GM21515 (cell line): ENCODE data around the gene MACROD1.

Experiments
- ATAC-seq: cut with Tn5 transposase; IDR thresholded peaks from one replicate; pipeline ENCODE4 v1.9.1; 2021; ENCODE audit not compliant: unreplicated experiment

The MACROD1 gene

DNA sequence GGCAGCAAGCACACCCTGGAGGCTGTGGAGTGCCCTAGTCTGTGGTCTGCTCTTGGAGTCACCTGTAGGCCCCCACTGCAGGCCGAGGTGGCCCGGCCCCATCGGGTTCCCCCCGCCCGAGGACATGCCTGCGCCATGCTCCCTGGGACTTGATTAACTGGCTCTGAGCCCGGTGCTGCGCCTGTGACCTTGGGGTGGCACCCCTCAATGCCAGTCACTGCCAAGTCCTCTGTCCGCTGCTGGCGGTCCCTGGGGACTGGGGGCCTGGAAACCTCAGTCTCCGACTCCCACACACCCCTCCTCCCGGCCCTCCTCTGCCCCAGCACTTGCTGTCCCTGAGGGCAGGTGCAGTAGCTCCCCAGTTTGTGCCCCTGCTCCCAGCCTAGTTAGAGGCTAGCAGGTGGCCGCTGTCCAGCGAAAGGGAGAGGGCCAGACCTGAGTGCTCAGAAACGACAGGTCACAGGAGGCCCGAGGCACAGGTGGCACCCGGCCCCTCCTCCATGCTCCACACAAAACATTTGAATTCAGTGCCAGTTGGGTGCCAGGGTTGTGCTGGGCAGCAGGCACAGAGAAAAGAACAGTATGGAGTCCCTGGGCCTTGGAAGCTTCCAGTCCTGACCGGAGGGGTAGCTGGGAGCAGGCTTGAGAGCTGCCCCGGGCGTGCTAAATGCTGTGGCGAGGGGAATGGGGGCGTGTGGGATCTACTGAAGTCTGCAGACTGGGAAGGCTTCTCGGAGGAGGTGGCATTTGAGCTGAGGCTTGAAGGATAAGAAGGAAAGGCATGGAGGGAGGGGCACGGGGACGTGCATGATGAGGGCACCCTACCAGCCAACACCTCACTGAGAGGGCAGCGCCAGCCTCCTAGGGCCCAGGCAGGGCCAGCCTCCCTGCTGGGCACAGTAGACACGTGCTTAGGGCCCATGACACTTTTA, 146.5 kb downstream of the MACROD1 start:
- no peak for ATAC-seq

GRCh38 chr11:64018310-64018709, 147.6 kb downstream of the MACROD1 start:
- ATAC-seq = no peak

GRCh38 chr11:64017945-64018224, 148.0 kb downstream of the MACROD1 start:
- ATAC-seq = no peak

- no peak for ATAC-seq
These were observed 149.7 kb downstream of the MACROD1 start for GRCh38 chr11:64015935-64016845.

- ATAC-seq = no peak
These were observed 150.4 kb downstream of the MACROD1 start for GRCh38 chr11:64015510-64015909.

GRCh38 chr11:64014356-64014755, 151.6 kb downstream of the MACROD1 start:
- ATAC-seq = no peak

DNA sequence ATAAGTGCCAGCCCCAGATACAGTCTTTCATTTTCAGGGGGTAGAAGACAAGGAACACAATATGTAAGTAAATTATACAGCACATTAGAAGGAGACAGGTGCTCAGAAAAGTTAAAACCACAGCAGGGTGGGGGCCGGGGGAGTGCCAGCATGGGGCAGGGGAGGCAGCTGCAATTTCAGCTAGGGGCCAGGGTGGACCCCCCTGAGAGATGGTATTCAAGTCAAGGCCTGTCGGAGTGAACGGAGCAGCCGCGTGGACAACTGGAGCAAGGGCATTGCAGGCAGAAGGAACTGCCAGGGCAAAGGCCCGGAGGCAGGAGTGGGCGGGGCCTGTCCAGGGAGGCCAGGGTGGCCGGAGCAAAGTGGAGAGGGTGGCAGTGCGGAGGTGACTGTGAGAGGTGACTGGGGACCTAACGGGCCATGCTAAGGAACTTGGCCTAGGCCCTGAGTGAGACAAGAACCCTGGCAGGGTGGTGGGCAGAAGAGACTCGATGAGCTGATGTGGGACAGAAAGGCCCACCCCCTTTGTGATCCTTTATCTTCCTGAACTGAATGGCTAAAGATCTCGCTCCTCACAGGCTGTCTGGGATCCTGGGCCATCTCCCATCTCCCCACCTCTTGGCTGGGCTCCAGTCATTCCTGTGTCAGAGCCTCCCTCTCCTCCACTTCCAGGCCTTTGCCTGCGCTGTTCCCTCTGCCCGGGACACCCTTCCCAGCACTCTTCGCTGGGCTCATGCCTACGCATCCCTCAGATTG, 152.6 kb downstream of the MACROD1 start:
- ATAC-seq = no peak

GRCh38 chr11:64011371-64011770, 154.5 kb downstream of the MACROD1 start:
- ATAC-seq = no peak

DNA sequence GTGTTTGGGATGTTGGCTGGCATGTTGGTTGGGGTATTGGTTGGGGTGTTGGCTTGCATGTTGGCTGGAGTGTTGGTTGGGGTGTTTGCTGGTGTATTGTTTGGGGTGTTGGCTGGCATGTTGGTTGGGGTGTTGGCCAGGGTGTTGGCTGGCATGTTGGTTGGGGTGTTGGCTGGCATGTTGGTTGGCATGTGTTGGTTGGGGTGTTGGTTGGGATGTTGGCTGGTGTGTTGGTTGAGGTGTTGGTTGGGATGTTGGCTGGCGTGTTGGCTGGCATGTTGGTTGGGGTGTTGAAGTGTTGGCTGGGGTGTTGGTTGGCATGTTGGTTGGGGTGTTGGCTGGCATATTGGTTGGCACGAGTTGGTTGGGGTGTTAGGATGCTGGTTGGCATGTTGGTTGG, 155.1 kb downstream of the MACROD1 start:
- ATAC-seq = no peak

DNA sequence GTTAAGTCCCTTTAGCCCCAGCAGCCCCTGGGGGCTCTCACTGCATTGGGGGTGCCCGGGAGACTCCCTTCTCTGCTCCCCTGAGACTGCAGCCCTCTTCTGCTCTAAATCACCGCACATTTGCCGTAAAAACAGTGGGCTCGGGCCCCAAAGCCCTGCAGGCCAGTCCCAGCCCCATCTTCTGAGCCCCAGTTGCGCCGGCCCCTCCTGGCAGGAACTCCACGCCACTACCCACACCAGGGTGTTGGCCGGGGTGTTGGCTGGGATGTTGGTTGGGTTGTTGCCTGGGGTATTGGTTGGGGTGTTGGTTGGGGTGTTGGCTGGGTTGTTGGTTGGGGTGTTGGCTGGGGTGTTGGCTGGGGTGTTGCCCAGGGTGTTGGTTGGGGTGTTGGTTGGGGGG, 156.2 kb downstream of the MACROD1 start:
- ATAC-seq = no peak

DNA sequence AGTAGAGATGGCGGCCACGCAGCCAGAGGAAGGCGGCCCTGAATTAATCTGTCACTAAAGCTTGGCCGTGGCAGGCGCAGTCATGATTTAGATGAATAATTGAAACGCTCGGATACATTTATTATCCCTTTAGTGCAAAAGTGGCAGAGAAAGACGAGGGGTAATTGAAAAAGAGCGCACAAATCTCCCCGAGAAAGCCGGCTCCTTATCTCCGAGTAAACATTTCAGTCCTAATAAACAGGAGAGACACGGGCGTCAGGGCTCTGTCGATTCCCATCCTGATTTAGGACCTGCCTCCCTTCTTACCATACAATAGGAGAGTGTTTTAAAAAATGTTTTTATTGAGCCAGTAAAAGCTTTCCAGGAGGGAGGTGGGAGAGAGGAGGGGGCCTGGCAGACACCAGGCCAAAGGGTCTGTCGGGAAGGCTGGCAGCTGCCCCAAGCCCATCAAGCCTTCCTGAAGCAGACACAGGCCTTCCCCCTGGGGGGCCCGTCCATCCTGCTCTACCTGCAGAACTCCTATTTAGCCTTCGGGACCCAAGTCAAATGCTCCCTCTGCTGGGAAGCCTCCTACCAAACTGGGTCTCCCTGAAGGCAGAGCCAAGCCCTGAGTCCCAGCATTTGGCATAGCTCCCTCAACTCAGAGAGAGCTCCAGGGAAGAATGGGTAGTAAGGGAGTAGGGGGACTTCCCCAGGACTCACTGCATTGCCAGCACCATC, 156.8 kb downstream of the MACROD1 start:
- ATAC-seq = no peak

GRCh38 chr11:64008283-64008913, 157.5 kb downstream of the MACROD1 start:
- no peak for ATAC-seq

DNA sequence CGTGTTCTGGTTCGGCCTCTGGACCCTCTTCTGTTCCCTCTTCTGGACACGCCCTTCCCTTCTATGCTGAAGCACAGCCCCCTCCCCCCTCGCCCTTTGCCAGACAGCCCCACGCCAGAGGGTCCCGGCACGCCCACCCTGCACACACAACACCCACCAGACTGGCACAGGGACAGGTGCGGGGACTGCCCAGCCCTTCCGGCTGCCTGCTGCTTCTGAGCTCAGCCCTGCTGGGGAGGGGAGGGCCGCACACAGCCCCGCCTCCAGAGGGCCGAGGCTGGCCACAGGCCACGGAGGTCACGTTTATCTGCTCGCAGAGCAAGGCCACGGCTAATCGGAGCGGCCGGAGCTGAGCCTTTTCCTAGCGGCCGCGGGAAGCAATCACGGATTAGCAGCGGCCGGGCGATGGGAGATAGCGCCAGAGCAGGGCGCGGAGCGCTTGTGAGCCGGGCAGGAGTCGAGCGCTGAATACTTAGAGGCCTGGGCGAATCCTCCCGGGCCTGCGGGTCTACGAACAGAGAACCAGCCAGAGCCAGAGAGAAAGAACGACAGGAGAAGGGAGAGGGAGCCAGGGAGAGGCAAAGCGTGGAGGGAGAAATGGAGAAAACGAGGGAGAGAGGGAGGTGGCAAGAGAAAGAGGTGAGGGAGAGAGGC, 158.2 kb downstream of the MACROD1 start:
- no peak for ATAC-seq

GRCh38 chr11:64007160-64007628, 158.7 kb downstream of the MACROD1 start:
- no peak for ATAC-seq

- no peak for ATAC-seq
These were observed 159.5 kb downstream of the MACROD1 start for GRCh38 chr11:64006398-64006797.

- no peak for ATAC-seq
These were observed 160.2 kb downstream of the MACROD1 start for GRCh38 chr11:64005691-64006090.

DNA sequence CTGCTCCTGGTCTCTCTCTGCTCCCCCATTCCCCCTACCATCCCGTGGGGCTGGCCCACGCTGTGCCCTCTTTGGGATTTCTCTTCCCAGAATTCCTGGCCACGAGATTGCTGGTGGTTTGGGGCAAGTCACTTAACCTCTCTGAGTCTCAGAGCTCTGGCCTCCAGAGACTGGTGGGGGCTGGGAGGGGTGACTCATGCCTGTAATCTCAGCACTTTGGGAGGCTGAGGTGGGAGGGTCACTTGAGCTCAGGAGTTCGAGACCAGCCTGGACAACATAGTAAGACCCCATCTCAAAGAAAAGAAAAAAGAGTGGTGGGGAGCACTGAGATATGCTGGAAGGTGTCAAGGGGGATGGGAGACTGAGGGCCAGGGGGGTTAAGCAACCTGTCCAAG, 161.3 kb downstream of the MACROD1 start:
- no peak for ATAC-seq

DNA sequence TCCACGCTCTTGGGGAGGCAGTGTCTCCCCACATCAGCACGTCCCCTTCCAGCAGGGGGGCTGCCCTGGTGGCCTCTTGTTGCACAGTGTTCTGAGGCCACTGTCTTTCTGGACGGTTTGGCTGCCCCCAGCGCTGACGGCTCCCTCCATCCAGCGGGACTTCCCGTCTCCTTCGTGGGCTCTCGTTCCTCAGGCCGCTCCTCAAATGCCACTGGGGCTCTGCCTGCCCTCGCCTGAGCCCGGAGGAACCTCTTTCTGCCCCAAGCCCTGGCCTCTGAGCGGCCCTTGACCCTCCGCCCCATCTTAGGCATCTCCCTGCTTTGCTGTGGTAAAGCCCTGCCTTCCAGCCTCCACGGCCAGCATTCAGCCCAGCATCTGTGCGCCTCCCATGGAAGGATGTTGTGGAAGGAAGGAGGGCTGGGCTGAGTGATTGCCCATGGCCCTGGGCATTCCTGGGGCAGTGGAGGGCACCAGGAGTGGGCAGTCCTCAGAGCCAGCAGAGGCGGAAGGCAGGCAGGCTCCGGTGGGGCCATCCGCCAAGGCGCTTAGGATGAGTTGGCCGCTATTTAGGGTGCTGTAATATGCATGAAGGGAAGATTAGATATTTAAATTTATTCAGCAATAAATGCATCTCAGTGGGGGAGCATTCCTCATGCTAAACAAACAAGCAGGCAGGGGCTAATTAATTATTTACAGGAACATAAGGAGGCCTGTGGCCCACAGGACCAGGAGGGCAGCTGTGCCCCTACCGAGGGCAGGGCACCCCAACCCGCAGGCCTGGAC, 161.9 kb downstream of the MACROD1 start:
- ATAC-seq = no peak
